ENCODE results near the gene NPPA. TPM values are rescaled to one million over a fixed set of nuclear protein-coding genes. Genes with fewer than 3 reads are reported as not detected.

The NPPA gene
- total and polyA plus RNA-seq, 9 of the 15 experiments (the other 6 are each of a cell fraction or from before 2014, with no cell fraction given): not detected

DNA sequence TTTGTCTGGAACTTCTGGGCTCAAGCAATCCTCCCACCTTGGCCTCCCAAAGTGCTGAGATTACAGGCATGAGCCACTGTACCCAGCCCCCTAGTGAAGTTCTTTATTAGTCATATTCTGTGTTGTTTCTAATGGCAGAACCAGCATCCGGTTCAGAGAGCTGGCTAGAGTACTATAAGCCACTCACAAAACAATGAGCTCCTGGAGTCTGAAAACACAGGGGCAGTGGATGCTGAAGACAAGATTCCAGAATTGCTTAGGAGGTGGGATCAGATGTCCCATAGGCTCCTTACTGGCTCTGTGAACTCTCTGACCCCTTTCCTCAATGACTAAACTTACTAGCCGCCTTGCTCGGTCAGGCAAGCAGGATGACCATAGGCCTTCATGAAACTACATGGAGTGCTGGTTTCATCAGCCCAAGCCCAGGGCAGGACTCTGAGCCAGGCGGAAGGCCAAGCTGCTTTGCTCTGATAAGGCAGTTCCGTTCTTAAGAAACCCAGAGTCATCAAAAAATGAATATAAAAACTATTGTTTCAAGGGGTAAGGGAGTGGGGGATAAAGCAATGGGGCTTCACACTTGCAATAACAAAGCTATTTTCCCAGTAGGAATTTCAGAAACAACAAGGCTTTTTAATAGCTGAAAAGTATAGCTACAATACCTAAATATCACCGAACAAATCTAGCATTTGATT lies 49.9 kb downstream of the NPPA start:
- FAIRE-seq: peak; percentile 99
- Histone ChIP-seq H4K20me1 (replicated peaks; ENCODE audit: control insufficient read depth, insufficient read depth, low read length) (no peaks in the 10 kb centered on the region), H3K79me2 (ENCODE audit: control insufficient read depth, insufficient read depth, low read length) (peaks cover 63% of the 10 kb centered on the region), H3K27ac (ENCODE audit: extremely low read depth, low read depth, low read length) (peak overlapping the region; percentile 100), H3K4me3 (peak overlapping the region; percentile 0; the same call in 1 of the 2 replicates), H3K4me1 (replicated peaks in 1 of 2; ENCODE audit: control insufficient read depth in 2 of 2, insufficient read depth in 2 of 2, low read length in 2 of 2) (peaks cover 67 to 71% of the 10 kb centered on the region in 2 experiments), H3K9me3 (replicated peaks; ENCODE audit: control insufficient read depth, insufficient read depth, low read depth, low read length) (no peaks in the 10 kb centered on the region), H3K4me2 (ENCODE audit: insufficient read depth, low read length) (peak overlapping the region; percentile 75), H3K36me3 (ENCODE audit: control insufficient read depth, insufficient read depth, low read length) (peaks cover 73% of the 10 kb centered on the region), H3K9ac (ENCODE audit: insufficient read depth in 1 of 2, low read depth in 2 of 2, low read length in 2 of 2) (peak overlapping the region; percentile 79 to 80; a peak in 3 of 4 replicates), H3K27me3 (ENCODE audit: control insufficient read depth in 2 of 2, insufficient read depth in 2 of 2, low read length in 2 of 2) (no peaks in the 10 kb centered on the region), H3K9me1 (ENCODE audit: control insufficient read depth, insufficient read depth, low read length) (no peaks in the 10 kb centered on the region), H2AFZ (ENCODE audit: low read depth, low read length) (0 out of 2 replicates have a peak overlapping the region, but pooled peaks have one; percentile 7)
- in situ Hi-C loops (cut with MboI): no loop called here
- POLR2A ChIA-PET: interaction anchor here (0.6 to 10.5 kb wide), 24 partner anchors 9 to 437 kb away, joined by 3 to 115 read pairs (median 4); partner anchors contain the start of genes AGTRAP and CLCN6
- intact Hi-C loops (cut with micrococcal nuclease): loop anchor here (1.0 to 5.0 kb wide), 3 partner anchors 9 to 111 kb away; partner anchors contain the start of genes AGTRAP and CLCN6
- WGBS (ENCODE audit: insufficient coverage, low coverage, missing lambda C conversion rate): 3% methylated on average over 6 of the region's 6 CpGs
- CTCF ChIA-PET (ENCODE audit: low intra/inter-chr PET ratio): no interaction called here
- ATAC-seq: peak; percentile 76
- peak; percentile 84 to 98 (median 88) for DNase-seq (ENCODE audit: extremely low read depth in 1 of 4, low spot score in 3 of 4)
- BruUV-seq (replicated peaks): no TSS peak
- TF ChIP-seq FOS (IDR thresholded peaks at IDR 0.05; ENCODE audit: extremely low read depth, insufficient read length) (no peak), ZNF785 (CRISPR knock-in tag; IDR thresholded peaks at IDR 0.05) (no peak), CXXC5 (CRISPR knock-in tag; IDR thresholded peaks at IDR 0.05) (peak; percentile 84), ZFPM2 (CRISPR knock-in tag; IDR thresholded peaks at IDR 0.05) (no peak), POLR3G (IDR thresholded peaks at IDR 0.05; ENCODE audit: extremely low read depth, insufficient read length, insufficient replicate concordance) (no peak), PYGO2 (tag; IDR thresholded peaks at IDR 0.05) (peak; percentile 75; the same call in 1 of the 2 replicates), ELF1 (tag; IDR thresholded peaks at IDR 0.05) (no peak; the same call in 1 of the 2 replicates), ARNT (IDR thresholded peaks at IDR 0.05) (peak; percentile 20 to 89; a peak in 3 of 4 replicates), ZNF316 (IDR thresholded peaks at IDR 0.05) (peak; percentile 100), MAZ (CRISPR knock-in tag; conservative IDR thresholded peaks at IDR 0.05 in 1 of 2, IDR thresholded peaks at IDR 0.05 in 1 of 2) (peak; percentile 27 to 52; a peak in 2 of 4 replicates), ZNF766 (CRISPR knock-in tag; conservative IDR thresholded peaks at IDR 0.05) (peak; percentile 99), MTA2 (IDR thresholded peaks at IDR 0.05; ENCODE audit: low read depth) (peak; percentile 92), TAF7 (tag; IDR thresholded peaks at IDR 0.05) (peak; percentile 26)
- TF ChIP-seq, protein P1, sequence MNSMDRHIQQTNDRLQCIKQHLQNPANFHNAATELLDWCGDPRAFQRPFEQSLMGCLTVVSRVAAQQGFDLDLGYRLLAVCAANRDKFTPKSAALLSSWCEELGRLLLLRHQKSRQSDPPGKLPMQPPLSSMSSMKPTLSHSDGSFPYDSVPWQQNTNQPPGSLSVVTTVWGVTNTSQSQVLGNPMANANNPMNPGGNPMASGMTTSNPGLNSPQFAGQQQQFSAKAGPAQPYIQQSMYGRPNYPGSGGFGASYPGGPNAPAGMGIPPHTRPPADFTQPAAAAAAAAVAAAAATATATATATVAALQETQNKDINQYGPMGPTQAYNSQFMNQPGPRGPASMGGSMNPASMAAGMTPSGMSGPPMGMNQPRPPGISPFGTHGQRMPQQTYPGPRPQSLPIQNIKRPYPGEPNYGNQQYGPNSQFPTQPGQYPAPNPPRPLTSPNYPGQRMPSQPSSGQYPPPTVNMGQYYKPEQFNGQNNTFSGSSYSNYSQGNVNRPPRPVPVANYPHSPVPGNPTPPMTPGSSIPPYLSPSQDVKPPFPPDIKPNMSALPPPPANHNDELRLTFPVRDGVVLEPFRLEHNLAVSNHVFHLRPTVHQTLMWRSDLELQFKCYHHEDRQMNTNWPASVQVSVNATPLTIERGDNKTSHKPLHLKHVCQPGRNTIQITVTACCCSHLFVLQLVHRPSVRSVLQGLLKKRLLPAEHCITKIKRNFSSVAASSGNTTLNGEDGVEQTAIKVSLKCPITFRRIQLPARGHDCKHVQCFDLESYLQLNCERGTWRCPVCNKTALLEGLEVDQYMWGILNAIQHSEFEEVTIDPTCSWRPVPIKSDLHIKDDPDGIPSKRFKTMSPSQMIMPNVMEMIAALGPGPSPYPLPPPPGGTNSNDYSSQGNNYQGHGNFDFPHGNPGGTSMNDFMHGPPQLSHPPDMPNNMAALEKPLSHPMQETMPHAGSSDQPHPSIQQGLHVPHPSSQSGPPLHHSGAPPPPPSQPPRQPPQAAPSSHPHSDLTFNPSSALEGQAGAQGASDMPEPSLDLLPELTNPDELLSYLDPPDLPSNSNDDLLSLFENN (IDR thresholded peaks at IDR 0.05; ENCODE audit: low read depth in 2 of 2, low read length in 2 of 2): peak in 1 of 2 experiments; percentile 93; a peak in 2 of 4 replicates
- TF ChIP-seq, protein P2, sequence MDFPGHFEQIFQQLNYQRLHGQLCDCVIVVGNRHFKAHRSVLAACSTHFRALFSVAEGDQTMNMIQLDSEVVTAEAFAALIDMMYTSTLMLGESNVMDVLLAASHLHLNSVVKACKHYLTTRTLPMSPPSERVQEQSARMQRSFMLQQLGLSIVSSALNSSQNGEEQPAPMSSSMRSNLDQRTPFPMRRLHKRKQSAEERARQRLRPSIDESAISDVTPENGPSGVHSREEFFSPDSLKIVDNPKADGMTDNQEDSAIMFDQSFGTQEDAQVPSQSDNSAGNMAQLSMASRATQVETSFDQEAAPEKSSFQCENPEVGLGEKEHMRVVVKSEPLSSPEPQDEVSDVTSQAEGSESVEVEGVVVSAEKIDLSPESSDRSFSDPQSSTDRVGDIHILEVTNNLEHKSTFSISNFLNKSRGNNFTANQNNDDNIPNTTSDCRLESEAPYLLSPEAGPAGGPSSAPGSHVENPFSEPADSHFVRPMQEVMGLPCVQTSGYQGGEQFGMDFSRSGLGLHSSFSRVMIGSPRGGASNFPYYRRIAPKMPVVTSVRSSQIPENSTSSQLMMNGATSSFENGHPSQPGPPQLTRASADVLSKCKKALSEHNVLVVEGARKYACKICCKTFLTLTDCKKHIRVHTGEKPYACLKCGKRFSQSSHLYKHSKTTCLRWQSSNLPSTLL (IDR thresholded peaks at IDR 0.05): 0 out of 2 replicates have a peak, but pooled peaks have one; percentile 6

Measured in K562 (cell line).